GM18873 (cell line): ENCODE measurements around the gene TSPYL4.

Experiments
- ATAC-seq: cut with Tn5 transposase; IDR thresholded peaks from one replicate; pipeline ENCODE4 v1.9.1; 2021; ENCODE audit warnings: mild to moderate bottlenecking, moderate library complexity, moderate number of reproducible peaks; ENCODE audit not compliant: unreplicated experiment, low FRiP score

The TSPYL4 gene

GRCh38 chr6:116238083-116238482, 15.8 kb downstream of the TSPYL4 start:
- no peak for ATAC-seq

- ATAC-seq = no peak
Measured at GRCh38 chr6:116234689-116235088, 19.2 kb downstream of the TSPYL4 start.

GRCh38 chr6:116229287-116229913, 24.5 kb downstream of the TSPYL4 start:
- ATAC-seq = no peak

GRCh38 chr6:116223355-116223754, 30.5 kb downstream of the TSPYL4 start:
- ATAC-seq = no peak

GRCh38 chr6:116221911-116222310, 32.0 kb downstream of the TSPYL4 start:
- ATAC-seq = no peak

- ATAC-seq = no peak
Measured at GRCh38 chr6:116221067-116221466, 32.8 kb downstream of the TSPYL4 start.

- no peak for ATAC-seq
Measured at GRCh38 chr6:116218866-116219265, 35.0 kb downstream of the TSPYL4 start.

- no peak for ATAC-seq
Measured at GRCh38 chr6:116218172-116218633, 35.7 kb downstream of the TSPYL4 start.

GRCh38 chr6:116217069-116217468, 36.8 kb downstream of the TSPYL4 start:
- no peak for ATAC-seq

GRCh38 chr6:116215414-116215813, 38.5 kb downstream of the TSPYL4 start:
- no peak for ATAC-seq

- ATAC-seq = no peak
Measured at GRCh38 chr6:116214681-116215080, 39.2 kb downstream of the TSPYL4 start.

GRCh38 chr6:116210750-116211425, 43.0 kb downstream of the TSPYL4 start:
- no peak for ATAC-seq

- no peak for ATAC-seq
Measured at GRCh38 chr6:116210316-116210715, 43.6 kb downstream of the TSPYL4 start.

GRCh38 chr6:116208056-116208785, 45.7 kb downstream of the TSPYL4 start:
- ATAC-seq = no peak

- ATAC-seq = no peak
Measured at GRCh38 chr6:116206231-116206903, 47.5 kb downstream of the TSPYL4 start.

- ATAC-seq = no peak
Measured at GRCh38 chr6:116205281-116205680, 48.6 kb downstream of the TSPYL4 start.

GRCh38 chr6:116201538-116201937, 52.3 kb downstream of the TSPYL4 start:
- no peak for ATAC-seq

- ATAC-seq = no peak
Measured at GRCh38 chr6:116200619-116201249, 53.1 kb downstream of the TSPYL4 start.
